Muscle layer of duodenum (tissue), 2 donors: Measurements from ENCODE around the gene TAAR2.
"Not testable (repeated sequence)": the region's sequence is repeated elsewhere in the genome, so short reads cannot be mapped to it uniquely, and the experiment has no call there.

ENCODE experiments used
- H3K27ac ChIP-seq: one replicate; pipeline ENCODE4 v1.7.0; 2013; ENCODE audit warnings: mild to moderate bottlenecking, low read length
- H3K27me3 ChIP-seq: one replicate; pipeline ENCODE4 v1.7.0; 2013; ENCODE audit warnings: low read depth, mild to moderate bottlenecking, control low read depth, low read length
- H3K36me3 ChIP-seq, 2 donors: one replicate each; pipeline ENCODE4 v1.7.0; 2013; ENCODE audit warnings: low read length in 2 of 2, control low read depth in 1 of 2, mild to moderate bottlenecking in 1 of 2; ENCODE audit not compliant: insufficient read depth in 2 of 2, control insufficient read depth in 1 of 2
- H3K4me1 ChIP-seq, 2 donors: one replicate each; pipeline ENCODE4 v1.7.0; 2013; ENCODE audit warnings: low read length in 2 of 2, mild to moderate bottlenecking in 2 of 2, control low read depth in 1 of 2, moderate library complexity in 1 of 2; ENCODE audit not compliant: insufficient read depth in 2 of 2, control insufficient read depth in 1 of 2
- H3K4me3 ChIP-seq, 2 donors: one replicate each; pipeline ENCODE4 v1.7.0; 2013; ENCODE audit warnings: low read length in 2 of 2, low read depth in 1 of 2, mild to moderate bottlenecking in 1 of 2
- H3K9me3 ChIP-seq, 2 donors: one replicate each; pipeline ENCODE4 v1.7.0; 2013; ENCODE audit warnings: low read length in 2 of 2, control low read depth in 1 of 2, mild to moderate bottlenecking in 1 of 2; ENCODE audit not compliant: control insufficient read depth in 1 of 2
- donor health status: healthy.

The TAAR2 gene

GRCh38 chr6:132611616-132612015 is 12.5 kb downstream of the TAAR2 start:
- H3K36me3 ChIP-seq = no peaks in the 10 kb centered on the region
- no peaks in the 10 kb centered on the region for H3K9me3 ChIP-seq
- H3K4me3 ChIP-seq = no peak overlapping the region
- no peak overlapping the region for H3K27ac ChIP-seq
- no peaks in the 10 kb centered on the region for H3K27me3 ChIP-seq
- no peaks in the 10 kb centered on the region for H3K4me1 ChIP-seq

- Histone ChIP-seq H3K9me3 (no peaks in the 10 kb centered on the region), H3K27me3 (no peaks in the 10 kb centered on the region), H3K4me1 (no peaks in the 10 kb centered on the region), H3K27ac (no peak overlapping the region), H3K36me3 (no peaks in the 10 kb centered on the region), H3K4me3 (no peak overlapping the region)
Measured at GRCh38 chr6:132607544-132608233, 16.4 kb downstream of the TAAR2 start.

GRCh38 chr6:132604635-132605152 is 19.4 kb downstream of the TAAR2 start:
- Histone ChIP-seq H3K36me3 (no peaks in the 10 kb centered on the region), H3K9me3 (no peaks in the 10 kb centered on the region), H3K27ac (no peak overlapping the region), H3K27me3 (no peaks in the 10 kb centered on the region), H3K4me1 (no peaks in the 10 kb centered on the region), H3K4me3 (no peak overlapping the region)

GRCh38 chr6:132600900-132601299 is 23.2 kb downstream of the TAAR2 start:
- H3K36me3 ChIP-seq, H3K4me3 ChIP-seq, H3K9me3 ChIP-seq, H3K27me3 ChIP-seq, H3K27ac ChIP-seq, H3K4me1 ChIP-seq: not testable (repeated sequence)

GRCh38 chr6:132598473-132598872 is 25.6 kb downstream of the TAAR2 start:
- no peaks in the 10 kb centered on the region for H3K27me3 ChIP-seq
- H3K36me3 ChIP-seq = no peaks in the 10 kb centered on the region
- H3K4me3 ChIP-seq = no peak overlapping the region
- H3K9me3 ChIP-seq = no peaks in the 10 kb centered on the region
- no peak overlapping the region for H3K27ac ChIP-seq
- no peaks in the 10 kb centered on the region for H3K4me1 ChIP-seq

- no peak overlapping the region for H3K27ac ChIP-seq
Measured at GRCh38 chr6:132596201-132596600, 27.9 kb downstream of the TAAR2 start.

GRCh38 chr6:132592855-132593254 is 31.2 kb downstream of the TAAR2 start:
- Histone ChIP-seq H3K9me3 (no peaks in the 10 kb centered on the region), H3K4me1 (no peaks in the 10 kb centered on the region), H3K36me3 (no peaks in the 10 kb centered on the region), H3K4me3 (no peak overlapping the region), H3K27me3 (no peaks in the 10 kb centered on the region), H3K27ac (no peak overlapping the region)

More at GRCh38 chr6:132596201-132596600, 27.9 kb downstream of the TAAR2 start:
- no peaks in the 10 kb centered on the region for H3K9me3 ChIP-seq
- no peaks in the 10 kb centered on the region for H3K4me1 ChIP-seq
- no peaks in the 10 kb centered on the region for H3K27me3 ChIP-seq
- H3K4me3 ChIP-seq = no peak overlapping the region
- no peaks in the 10 kb centered on the region for H3K36me3 ChIP-seq

GRCh38 chr6:132590362-132590761 is 33.7 kb downstream of the TAAR2 start:
- Histone ChIP-seq H3K4me1 (no peaks in the 10 kb centered on the region), H3K36me3 (no peaks in the 10 kb centered on the region), H3K9me3 (no peaks in the 10 kb centered on the region), H3K27me3 (no peaks in the 10 kb centered on the region), H3K27ac (no peak overlapping the region), H3K4me3 (no peak overlapping the region)

- Histone ChIP-seq H3K9me3 (no peaks in the 10 kb centered on the region), H3K27me3 (no peaks in the 10 kb centered on the region), H3K4me1 (no peaks in the 10 kb centered on the region), H3K36me3 (no peaks in the 10 kb centered on the region), H3K4me3 (no peak within 1 kb of the TSS), H3K27ac (no peak within 1 kb of the TSS)
Measured at GRCh38 chr6:132589454-132589853, 34.6 kb downstream of the TAAR2 start, which contains the start of gene TAAR5. Gene TAAR5 (minus strand): TSS chr6:132589741. CDS start chr6:132589686, 55 bp downstream.

GRCh38 chr6:132587424-132587823 is 36.7 kb downstream of the TAAR2 start:
- Histone ChIP-seq H3K4me1 (no peaks in the 10 kb centered on the region), H3K36me3 (no peaks in the 10 kb centered on the region), H3K4me3 (no peak overlapping the region), H3K9me3 (no peaks in the 10 kb centered on the region), H3K27me3 (no peaks in the 10 kb centered on the region), H3K27ac (no peak overlapping the region)

- Histone ChIP-seq H3K4me3 (no peak overlapping the region), H3K27ac (no peak overlapping the region), H3K36me3 (no peaks in the 10 kb centered on the region), H3K4me1 (no peaks in the 10 kb centered on the region), H3K27me3 (no peaks in the 10 kb centered on the region), H3K9me3 (no peaks in the 10 kb centered on the region)
Measured at GRCh38 chr6:132584698-132585097, 39.4 kb downstream of the TAAR2 start.

- Histone ChIP-seq H3K36me3 (no peaks in the 10 kb centered on the region), H3K27ac (no peak overlapping the region), H3K27me3 (no peaks in the 10 kb centered on the region), H3K9me3 (no peaks in the 10 kb centered on the region), H3K4me1 (no peaks in the 10 kb centered on the region), H3K4me3 (no peak overlapping the region)
Measured at GRCh38 chr6:132571774-132572173, 52.3 kb downstream of the TAAR2 start.
